Nephron (organoid): ENCODE data around the gene ABCB7.

Experiments
- H3K27ac Mint-ChIP-seq, 3 experiments: 2 replicates each; pipeline ENCODE4 v1.8.0; 2020; ENCODE audit warnings: mixed read lengths in 3 of 3, mild to moderate bottlenecking in 2 of 3, moderate library complexity in 1 of 3
- H3K27me3 Mint-ChIP-seq: 2 replicates; pipeline ENCODE4 v1.8.0; 2021; ENCODE audit warnings: low read depth, mild to moderate bottlenecking, moderate library complexity, mixed read lengths
- H3K36me3 Mint-ChIP-seq: 2 replicates; pipeline ENCODE4 v1.8.0; 2020; ENCODE audit warnings: low read depth, mixed read lengths
- H3K4me1 Mint-ChIP-seq: 2 replicates; pipeline ENCODE4 v1.8.0; 2020; ENCODE audit warnings: mixed read lengths
- H3K4me3 Mint-ChIP-seq, 3 experiments: 2 replicates each; pipeline ENCODE4 v1.8.0; 2020; ENCODE audit warnings: mild to moderate bottlenecking in 3 of 3, mixed read lengths in 3 of 3, moderate library complexity in 2 of 3
- H3K9me3 Mint-ChIP-seq: 2 replicates; pipeline ENCODE4 v1.8.0; 2020; ENCODE audit warnings: mixed read lengths
- TF ChIP-seq, protein P1 (sequence below), 3 experiments: fragments of 200-600 bp; sonication (generic); IDR thresholded peaks; one replicate each; pipeline ENCODE4 v1.5.0; 2021; ENCODE audit warnings: antibody characterized with exemption in 3 of 3; ENCODE audit not compliant: unreplicated experiment in 3 of 3

The ABCB7 gene

DNA sequence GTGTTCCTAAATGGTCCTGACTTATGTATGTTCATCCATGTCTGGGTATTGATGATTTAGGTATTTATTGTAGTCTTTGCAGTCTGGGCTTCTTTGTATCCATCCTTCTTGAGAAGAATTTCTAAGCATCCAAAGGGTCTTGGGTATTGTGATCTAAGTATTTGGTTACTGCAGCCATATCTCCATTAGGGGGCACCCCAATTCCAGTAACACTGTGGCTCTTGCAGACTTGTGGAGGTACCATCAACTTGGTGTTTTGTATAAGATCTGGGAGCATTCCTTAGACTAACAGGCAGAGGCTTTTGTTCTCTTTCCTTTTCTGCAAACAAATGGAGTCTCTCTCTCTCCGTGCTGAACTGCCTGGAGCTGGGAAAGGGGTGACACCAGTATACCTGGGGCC lies 117.2 kb downstream of the ABCB7 start:
- Mint-ChIP-seq H3K36me3 (no peaks in the 10 kb centered on the region), H3K9me3 (peaks cover 80% of the 10 kb centered on the region), H3K27ac (no peak overlapping the region), H3K4me3 (no peak overlapping the region), H3K4me1 (no peaks in the 10 kb centered on the region), H3K27me3 (no peaks in the 10 kb centered on the region)
- TF ChIP-seq, protein P1, sequence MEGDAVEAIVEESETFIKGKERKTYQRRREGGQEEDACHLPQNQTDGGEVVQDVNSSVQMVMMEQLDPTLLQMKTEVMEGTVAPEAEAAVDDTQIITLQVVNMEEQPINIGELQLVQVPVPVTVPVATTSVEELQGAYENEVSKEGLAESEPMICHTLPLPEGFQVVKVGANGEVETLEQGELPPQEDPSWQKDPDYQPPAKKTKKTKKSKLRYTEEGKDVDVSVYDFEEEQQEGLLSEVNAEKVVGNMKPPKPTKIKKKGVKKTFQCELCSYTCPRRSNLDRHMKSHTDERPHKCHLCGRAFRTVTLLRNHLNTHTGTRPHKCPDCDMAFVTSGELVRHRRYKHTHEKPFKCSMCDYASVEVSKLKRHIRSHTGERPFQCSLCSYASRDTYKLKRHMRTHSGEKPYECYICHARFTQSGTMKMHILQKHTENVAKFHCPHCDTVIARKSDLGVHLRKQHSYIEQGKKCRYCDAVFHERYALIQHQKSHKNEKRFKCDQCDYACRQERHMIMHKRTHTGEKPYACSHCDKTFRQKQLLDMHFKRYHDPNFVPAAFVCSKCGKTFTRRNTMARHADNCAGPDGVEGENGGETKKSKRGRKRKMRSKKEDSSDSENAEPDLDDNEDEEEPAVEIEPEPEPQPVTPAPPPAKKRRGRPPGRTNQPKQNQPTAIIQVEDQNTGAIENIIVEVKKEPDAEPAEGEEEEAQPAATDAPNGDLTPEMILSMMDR (IDR thresholded peaks at IDR 0.05; ENCODE audit: unreplicated experiment in 3 of 3), result no peak
